GM18508 (cell line): ENCODE results near the gene C9orf43.
"Not testable (repeated sequence)": the region's sequence is repeated elsewhere in the genome, so short reads cannot be mapped to it uniquely, and the experiment has no call there.

Experiments
- ATAC-seq: cut with Tn5 transposase; IDR thresholded peaks from one replicate; pipeline ENCODE4 v1.9.1; 2021; ENCODE audit warnings: moderate number of reproducible peaks; ENCODE audit not compliant: insufficient read depth, unreplicated experiment

Gene C9orf43, protein sequence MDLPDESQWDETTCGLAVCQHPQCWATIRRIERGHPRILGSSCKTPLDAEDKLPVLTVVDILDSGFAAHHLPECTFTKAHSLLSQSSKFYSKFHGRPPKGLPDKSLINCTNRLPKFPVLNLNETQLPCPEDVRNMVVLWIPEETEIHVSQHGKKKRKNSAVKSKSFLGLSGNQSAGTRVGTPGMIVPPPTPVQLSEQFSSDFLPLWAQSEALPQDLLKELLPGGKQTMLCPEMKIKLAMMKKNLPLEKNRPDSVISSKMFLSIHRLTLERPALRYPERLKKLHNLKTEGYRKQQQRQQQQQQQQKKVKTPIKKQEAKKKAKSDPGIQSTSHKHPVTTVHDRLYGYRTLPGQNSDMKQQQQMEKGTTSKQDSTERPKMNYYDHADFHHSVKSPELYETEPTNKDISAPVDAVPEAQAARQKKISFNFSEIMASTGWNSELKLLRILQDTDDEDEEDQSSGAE

DNA sequence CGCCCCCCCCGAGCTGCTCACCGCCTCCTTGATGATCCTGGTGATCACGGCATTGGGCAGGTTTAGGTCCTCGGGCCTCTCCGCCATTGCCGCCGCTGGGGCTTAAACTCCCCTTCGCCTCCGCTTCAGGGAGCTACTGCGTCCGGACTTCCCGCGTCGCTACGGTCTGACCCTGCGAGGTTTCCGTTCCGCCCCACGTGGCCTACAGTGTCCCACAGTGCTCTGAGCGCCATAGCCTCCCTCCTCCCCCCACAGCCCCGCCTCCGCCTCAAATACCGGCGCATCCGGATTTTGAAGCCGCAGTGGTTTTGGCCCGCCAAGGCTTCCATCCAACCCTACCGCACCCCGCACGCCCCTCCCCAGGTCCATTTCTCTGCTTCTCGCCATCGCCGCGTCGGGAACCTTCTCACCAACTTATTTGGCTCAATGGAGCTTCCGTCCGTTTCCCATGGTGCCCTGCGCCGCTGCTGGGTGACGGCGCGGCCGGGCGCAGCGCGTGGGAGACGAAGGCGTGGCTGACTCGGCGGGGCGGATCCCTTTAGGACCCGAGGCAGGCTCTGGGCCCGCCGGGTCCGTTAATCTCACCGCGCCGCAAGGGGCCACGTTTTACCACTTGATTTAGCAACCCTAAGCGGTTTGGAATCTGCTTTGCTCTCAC, at the start of gene C9orf43, which contains the start of gene POLE3:
TSS of gene C9orf43 (plus strand) at position 541 of the 658 bp plus-strand sequence. CDS start 2,747 bp downstream, outside the sequence.
TSS of gene POLE3 (minus strand) at position 469 of the 658 bp plus-strand sequence. CDS start at position 87, 382 bp downstream.
- peak; percentile 71 for ATAC-seq

DNA sequence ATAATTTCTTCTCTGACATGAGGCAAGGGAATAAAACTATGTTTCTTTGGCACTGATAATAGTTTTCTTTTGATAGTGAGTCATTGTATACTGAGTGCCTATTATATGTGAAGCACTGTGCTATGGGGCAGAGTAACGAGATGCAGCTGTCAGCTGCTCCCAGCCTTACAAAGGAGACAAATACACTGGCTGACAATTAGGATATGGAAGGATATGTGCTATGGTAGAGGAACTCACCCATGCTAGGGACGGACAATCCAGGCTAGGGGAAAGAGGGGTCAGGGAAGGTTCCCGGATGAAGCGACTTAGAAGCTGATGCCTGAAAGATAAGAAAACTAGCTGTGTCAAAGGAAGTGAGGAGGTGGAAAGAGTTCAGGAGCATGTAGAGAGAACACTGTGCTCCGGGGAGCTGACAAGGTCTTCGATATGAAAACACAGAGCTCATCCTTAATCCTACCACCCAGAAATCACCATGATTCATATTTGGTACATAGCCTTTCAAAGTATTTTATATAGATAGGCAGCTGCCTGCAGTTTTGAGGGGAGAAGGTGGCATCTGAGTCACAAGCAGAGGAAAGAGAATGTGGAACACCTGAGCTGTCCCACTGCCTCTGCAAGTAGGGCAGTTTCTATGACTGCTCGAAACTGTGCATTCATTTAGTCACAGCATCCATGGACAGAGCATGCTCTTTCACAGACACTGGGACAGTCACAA, 49.1 kb upstream of the C9orf43 start:
- ATAC-seq, result no peak

DNA sequence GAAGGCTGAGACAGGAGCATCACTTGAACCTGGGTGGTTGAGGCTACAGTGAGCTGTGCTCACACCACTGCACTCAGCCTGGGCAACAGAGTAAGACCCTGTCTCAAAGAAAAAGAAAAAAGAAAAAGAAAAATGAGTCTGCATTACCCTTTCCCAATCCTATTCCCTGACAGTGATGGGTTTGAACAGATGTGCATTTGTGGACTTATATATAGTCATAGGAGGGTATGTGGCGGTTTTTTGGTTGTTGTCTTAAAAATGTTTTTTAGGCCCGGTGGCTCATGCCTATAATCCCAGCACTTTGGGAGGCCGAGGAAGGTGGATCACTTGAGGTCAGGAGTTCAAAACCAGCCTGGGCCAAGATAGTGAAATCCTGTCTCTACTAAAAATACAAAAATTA, 47.2 kb upstream of the C9orf43 start:
- no peak for ATAC-seq

DNA sequence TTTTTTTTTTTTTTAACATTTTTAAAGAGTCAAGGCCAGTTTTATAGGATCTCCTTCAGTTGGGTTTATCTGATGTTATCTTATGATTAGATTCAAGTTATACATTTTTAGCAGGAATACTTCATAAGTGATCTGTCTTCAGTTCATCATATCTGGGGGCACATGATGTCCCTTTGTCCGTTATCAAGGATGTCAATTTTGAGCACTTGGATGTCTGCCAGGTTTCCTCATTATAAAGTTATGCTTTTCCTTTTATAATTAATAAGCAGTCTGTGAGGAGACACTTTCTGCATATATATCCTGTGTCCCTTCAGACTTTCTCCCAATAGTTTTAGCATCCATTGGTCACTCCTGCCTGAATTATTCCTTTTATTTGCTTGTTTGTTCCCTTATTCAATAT, 45.6 kb upstream of the C9orf43 start:
- ATAC-seq, result no peak

DNA sequence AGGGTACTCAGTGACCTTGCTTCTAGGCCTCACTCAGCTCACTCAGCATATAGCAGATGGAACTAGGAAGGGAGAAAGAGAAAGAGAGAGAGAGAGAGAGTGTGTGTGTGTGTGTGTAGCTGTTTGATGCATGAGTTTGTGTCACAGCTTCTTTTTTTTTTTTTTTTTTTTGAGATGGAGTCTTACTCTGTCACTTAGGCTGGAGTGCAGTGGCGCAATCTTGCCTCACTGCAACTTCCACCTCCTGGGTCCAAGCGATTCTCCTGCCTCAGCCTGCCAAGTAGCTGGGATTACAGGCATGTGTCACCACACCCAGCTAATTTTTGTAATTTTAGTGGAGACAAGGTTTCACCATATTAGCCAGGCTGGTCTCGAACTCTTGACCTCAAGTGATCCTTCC, 44.9 kb upstream of the C9orf43 start:
- ATAC-seq, result not testable (repeated sequence)

DNA sequence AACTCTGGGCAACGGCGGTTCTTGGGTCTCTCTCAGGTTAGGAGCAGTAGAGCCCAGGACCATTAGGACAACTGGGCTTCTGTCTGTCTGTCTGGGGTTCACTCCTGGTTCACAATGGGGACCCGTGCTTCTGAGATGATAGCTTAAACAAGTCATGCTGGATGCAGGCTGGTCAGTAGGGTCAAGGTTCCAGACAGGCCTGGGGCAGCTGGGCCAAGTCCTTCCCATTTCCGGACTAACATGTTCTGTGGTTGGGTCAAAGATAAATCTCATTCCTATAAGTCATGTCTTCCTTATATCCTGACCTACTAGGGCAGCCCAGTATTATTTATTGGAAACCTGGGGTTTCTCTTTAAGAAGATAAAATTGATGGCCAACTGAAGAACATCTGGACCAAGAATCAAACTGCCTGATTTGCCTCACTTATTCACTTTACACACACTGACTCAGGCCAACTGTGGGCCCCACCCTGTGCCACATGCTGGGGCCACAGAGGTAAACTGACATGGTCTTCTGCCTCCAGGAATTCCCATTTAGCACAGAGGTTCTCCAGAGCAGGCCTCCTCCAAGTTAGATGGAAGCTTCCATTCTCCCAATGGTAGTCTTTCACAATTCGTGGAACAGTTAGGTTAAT, 42.1 kb upstream of the C9orf43 start:
- ATAC-seq, result no peak

DNA sequence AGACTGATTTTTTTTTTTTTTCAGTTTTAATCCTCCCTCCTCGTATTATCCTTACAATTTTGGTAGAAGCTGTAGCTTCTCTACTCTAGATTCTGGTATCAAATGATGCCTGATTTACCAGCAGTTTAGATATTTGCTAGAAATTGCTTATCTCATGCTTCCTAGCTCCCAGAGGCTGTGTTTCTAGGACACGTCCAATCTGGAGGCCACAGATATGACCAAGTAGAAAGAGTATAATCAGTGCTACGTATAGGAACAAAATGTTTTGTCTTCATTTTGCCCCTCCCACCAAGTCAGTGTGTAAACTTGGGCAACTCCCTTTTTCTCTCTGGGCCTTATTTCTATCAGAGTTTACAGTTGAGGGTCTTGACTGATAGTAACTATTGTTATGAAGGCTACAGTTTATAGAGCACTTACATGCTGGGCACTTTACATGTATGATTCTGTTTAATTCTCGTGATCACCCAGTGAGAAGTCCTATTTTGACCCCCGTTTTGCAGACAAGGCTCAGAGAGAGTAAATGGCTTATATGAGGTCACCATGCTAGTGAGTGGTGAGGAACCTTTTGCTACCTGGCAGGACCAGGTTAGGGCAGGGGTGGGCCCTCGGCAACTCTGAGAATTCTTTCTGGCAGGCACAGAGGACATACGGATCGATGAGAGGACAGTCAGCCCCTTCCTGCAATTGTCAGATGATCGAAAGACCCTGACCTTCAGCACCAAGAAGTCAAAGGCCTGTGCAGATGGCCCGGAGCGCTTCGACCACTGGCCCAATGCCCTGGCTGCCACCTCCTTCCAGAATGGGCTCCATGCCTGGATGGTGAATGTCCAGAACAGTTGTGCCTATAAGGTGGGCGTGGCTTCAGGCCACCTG, 41.3 kb upstream of the C9orf43 start:
- ATAC-seq, result no peak

DNA sequence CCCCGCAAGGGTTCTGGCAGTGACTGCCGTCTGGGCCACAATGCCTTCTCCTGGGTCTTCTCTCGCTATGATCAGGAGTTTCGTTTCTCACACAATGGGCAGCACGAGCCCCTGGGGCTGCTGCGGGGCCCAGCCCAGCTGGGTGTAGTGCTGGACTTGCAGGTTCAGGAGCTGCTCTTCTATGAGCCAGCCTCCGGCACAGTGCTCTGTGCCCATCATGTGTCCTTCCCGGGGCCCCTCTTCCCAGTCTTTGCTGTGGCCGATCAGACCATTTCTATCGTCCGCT, 40.7 kb upstream of the C9orf43 start:
- no peak for ATAC-seq

DNA sequence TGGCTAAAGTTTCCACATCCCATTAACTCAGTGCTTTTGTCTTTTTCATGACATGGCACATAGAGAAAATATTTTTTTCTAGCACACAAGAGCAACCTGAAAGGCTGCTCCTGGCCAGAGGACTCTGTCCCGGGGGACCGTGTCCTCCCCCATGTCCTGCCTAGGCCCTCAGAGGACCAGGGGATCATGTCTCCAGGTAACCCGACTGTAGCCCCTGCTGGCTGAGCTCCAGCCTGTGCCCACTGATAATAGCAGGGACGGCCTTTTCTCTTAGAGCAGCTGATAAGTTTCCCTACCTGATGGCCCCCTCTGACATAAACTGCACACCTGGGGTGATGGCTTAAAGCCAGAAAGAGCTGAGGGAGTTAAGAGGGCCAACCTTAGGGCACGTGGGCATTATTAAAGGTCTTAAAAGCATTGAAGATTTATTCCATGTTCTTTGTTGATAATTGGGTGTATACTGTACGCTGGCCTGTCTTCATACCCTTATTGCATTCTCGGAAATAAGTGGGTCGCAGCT, 39.7 kb upstream of the C9orf43 start:
- no peak for ATAC-seq

DNA sequence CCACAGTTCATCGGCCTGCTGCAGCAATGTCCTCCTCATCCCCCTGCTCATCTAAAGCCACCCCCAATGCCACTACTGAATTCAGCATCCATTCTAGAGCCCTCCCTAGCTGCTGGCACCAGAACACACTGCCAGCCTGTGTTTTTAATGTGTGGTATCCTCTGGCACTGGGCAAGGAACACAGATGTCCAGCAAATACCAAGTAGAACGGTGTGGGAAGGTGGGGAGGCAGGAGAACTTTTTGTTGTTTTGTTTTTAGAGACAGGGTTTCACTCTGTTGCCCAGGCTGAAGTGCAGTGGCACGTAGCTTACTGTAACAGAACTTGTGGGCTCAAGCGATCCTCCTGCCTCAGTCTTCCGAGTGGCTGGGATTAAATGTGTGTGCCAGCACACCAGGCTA, 38.5 kb upstream of the C9orf43 start:
- ATAC-seq, result no peak

DNA sequence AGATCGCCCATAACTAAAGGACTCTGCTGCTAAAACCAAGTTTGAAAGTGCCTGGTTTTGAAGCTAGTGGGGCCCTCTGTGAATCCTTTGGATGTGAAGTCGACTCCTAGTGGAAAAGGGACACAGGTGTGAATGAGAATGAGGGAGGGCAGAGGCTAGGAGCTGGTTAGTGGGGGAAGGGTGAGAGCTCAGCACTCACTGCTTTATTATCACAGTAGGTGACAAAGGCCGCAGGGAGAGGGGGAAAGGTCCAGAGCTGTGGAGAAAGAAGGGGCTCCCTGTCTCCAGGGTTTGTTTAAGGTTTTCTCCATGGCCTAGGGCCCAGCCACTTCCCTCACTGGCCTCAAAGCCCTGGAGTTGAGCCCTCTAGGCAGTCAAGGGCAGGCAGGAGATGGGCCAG, 37.3 kb upstream of the C9orf43 start:
- no peak for ATAC-seq

DNA sequence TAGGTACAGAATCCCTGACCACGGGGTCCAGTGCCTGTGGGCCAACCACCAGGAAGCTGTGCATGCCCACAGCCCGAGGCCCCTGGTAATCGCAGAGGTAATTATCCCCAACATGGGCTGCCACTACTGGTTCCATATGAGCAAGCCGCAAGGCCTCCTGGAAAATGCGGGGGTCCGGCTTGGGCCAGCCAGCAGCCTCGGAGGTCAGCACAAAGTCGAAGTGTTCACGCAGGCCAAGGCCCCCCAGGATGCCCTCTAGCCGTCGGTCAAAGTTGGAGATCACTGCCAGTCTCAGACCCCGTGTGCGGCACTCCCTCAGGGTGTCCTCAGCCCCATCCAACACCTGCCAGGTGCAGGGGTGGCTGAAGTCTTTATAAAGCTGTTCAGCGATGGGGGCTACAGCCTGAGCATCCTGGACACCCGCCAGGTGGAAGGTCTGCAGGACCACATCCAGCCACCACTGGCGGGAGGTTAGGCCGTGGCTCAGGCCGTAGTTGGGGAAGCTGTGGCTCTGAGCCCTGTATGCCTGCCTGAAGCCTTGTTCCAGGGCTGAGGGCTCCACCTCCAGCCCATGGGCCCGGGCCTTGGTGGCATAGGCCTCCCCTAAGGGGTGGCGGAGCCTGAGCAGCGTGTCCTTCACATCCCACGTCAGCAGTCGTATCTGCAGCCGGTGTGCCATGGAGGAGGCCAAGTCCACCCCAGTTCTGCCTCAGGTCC, 36.7 kb upstream of the C9orf43 start:
- no peak for ATAC-seq

DNA sequence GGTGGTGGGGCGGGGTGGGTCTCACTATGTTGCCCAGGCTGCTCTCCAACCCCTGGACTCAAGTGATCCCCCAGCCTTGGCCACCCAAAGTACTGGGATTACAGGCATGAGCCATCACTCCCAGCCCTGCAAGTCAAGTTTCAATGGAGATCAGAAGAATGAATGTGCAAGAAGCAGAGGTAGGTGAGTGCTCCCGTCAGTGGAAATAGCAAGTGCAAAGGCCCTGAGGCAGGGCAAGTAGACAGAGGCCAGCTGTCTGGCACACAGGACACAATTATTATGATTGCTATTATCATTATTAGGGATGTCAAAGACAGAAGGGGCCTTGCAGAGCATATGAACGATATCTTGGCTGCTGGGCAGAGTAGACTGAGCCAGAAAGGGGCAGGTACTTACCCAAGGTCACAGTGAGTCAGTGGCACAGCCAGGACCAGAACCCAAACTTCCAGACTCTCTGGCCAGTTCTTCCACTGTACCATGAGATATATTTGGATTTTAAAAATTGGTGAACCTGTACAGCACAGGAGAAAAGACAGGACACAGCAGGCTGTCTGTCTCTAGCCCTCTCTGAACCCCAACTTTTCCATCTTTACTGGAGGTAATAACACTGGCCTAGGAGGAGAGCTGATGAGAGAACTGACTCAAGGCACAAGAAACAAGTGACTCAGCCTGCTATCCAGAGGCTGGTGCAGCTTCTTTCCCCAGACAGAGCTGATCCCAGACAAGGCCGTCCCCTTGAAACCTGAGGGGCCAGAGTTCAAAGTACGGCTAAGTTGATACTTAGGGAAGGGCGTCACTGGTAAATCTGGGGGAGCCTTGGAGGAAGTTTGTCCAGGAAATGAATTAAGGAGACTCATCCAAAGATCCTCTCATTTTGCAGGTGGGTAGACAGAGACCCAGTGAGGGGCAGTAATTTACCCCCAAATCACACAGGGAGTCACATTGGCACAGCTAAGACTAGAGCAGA, 35.2 kb upstream of the C9orf43 start:
- no peak for ATAC-seq

DNA sequence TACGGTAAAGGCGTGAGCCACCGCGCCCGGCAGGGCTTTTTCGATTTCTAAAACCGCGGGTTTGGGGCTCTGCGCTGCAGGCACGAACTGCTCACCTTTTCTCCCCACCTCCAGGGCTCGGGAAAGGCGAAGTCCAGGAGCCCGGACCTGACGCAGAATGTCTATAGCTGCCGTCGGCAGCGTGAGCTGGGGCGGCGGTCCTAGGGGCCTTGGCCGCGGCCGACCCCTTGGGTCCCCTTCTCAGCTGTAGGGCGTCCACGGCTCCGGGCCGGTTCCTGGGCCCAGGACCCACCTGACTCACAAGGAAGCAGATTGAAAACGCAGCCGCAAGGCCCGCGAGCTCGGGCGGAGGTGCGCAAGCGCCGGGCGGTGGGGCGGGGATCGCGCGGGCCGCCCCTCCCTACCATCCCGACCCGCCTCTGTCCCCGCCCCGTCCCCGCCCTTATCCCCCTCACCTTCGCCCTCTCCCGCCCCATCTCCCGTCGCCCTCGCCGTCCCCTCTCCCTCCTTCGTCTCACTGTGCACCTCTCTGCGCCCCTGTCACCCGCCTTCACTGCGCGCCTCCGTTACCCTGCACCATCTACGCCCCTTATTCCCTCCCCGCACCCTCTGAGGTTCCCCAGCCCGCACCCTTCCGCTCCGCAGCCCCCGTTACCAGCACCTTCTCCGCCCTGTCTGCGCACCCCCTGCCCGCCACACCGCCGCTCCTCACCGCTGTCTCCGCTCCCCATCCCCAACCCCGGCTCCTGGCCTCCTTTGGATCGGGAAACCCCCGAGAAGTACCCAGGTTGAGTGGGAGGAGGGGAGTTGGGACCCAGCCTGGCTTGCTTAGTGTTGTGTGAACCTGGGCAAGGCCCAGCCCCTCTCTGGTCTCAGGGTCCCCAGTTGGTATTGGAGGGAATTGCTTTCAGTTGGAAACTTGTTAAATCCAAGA, 33.6 kb upstream of the C9orf43 start, which contains the start of gene HDHD3:
TSS of gene HDHD3 (minus strand) at position 353 of the 934 bp plus-strand sequence. CDS start 2,632 bp downstream, outside the sequence.
- ATAC-seq, result no peak

DNA sequence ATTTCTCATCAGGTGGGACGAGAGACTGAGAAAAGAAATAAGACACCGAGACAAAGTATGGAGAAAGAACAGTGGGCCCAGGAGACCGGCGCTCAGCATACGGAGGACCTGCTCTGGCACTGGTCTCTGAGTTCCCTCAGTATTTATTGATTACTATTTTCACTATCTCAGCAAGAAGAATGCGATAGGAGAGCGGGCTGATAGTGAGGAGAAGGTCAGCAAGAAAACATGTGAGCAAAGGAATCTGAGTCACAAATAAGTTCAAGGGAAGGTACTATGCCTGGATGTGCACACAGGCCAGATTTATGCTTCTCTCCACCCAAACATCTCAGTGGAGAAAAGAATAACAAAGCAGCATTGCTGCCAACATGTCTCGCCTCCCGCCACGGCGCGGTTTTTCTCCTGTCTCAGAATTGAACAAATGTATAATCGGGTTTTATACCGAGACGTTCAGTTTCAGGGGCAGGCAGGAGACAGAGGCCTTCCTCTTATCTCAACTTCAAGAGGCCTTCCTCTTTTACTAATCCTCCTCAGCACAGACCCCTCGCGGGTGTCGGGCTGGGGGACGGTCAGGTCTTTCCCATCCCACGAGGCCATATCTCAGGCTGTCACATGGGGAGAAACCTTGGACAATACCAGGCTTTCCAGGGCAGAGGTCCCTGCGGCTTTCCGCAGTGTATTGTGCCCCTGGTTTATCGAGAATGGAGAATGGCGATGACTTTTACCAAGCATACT, 31.3 kb upstream of the C9orf43 start:
- not testable (repeated sequence) for ATAC-seq

DNA sequence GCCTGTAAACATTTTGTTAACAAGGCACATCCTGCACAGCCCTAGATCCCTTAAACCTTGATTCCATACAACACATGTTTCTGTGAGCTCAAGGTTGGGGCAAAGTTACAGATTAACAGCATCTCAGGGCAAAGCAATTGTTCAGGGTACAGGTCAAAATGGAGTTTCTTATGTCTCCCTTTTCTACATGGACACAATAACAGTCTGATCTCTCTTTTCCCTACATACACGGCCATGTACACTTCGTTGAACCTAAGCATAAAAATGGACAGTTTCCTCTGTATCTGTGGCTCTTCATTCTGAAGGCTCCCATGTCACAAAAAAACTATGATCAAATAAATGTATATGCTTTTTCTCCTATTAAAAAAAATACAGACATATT, 30.7 kb upstream of the C9orf43 start:
- ATAC-seq, result not testable (repeated sequence)
